Psoas muscle (tissue), 8 donors: ENCODE results near the gene PYGL. TPM values are rescaled to one million over a fixed set of nuclear protein-coding genes. Genes with fewer than 3 reads are reported as not detected.
A peak's percentile ranks its signal among the peaks of the same experiment; 100 is the strongest.

Experiments
- ATAC-seq, 4 donors: fragments of 200-7000 bp; cut with Tn5 transposase; one replicate each; pipeline ENCODE4 v1.9.1; 2020; ENCODE audit warnings: moderate library complexity in 3 of 4, mild to moderate bottlenecking in 2 of 4
- DNase-seq, 2 donors: peaks; one replicate each; pipeline ENCODE4 v3.0.0-alpha.2; 2020
- H3K27ac ChIP-seq: fragments of 200-600 bp; one replicate; pipeline ENCODE4 v1.8.0; 2022
- H3K27me3 ChIP-seq, 3 donors: fragments of 200-600 bp in 1 of 3; one replicate each; pipeline versions ENCODE4 v1.6.1 to v1.8.0; 2013 to 2022; ENCODE audit warnings: low read length in 2 of 3, mild to moderate bottlenecking in 2 of 3, moderate library complexity in 1 of 3; ENCODE audit not compliant: insufficient read depth in 3 of 3
- H3K36me3 ChIP-seq, 2 donors: fragments of 200-600 bp in 1 of 2; one replicate each; pipeline versions ENCODE4 v1.6.1 to v1.8.0; 2013 to 2022; ENCODE audit warnings: low read depth in 1 of 2, mild to moderate bottlenecking in 1 of 2, moderate library complexity in 1 of 2; ENCODE audit not compliant: insufficient read depth in 1 of 2
- H3K4me1 ChIP-seq: fragments of 200-600 bp; one replicate; pipeline ENCODE4 v1.8.0; 2022
- H3K4me3 ChIP-seq: fragments of 200-600 bp; one replicate; pipeline ENCODE4 v1.8.0; 2022; ENCODE audit warnings: mild to moderate bottlenecking
- H3K9me3 ChIP-seq: fragments of 200-600 bp; one replicate; pipeline ENCODE4 v1.8.0; 2022
- WGBS, 3 donors: extraction: QIAGEN DNeasy Blood & Tissue Kit; methylation state at CpG; one replicate each; pipeline versions ENCODE4 v1.1.6 to v1.1.7; 2013; 5-methylcytosine and 5-hydroxymethylcytosine counted together
- intact Hi-C, 2 donors: fragments of 100-400 bp; cut with DNase I; formaldehyde crosslinking; loops; one replicate each; pipeline versions ENCODE4 v1.11.0 to v1.14.2; 2022
- polyA plus RNA-seq, 3 donors: library from polyadenylated mRNA; stranded (reverse); fragments of 200-250 nt; gene quantifications; one replicate each; pipeline ENCODE4 v1.2.3, GENCODE V29; 2013
- total RNA-seq, 4 donors: library from RNA; stranded (reverse); fragmentation: NEBNext Ultra II Directional in 2 of 4; extraction: Animal tissue kit (Norgen Biotek cat#: 25700) in 2 of 4; gene quantifications; one replicate each; pipeline versions ENCODE4 v1.2.1 to v1.2.4, GENCODE V29; 2021 to 2023
- TF ChIP-seq, protein P1 (sequence below): fragments of 200-600 bp; IDR thresholded peaks from one replicate; pipeline ENCODE4 v1.8.0; 2022; ENCODE audit warnings: antibody characterized with exemption
- donor health status: healthy with polysubstance abuse.
- donor health status: DM: no; HTN: no; CAD: no; lungs with moderate emphysema.
- donor health status: Bipolar disorder and iron deficiency.
- donor health status: healthy.
- donor health status: DM: yes; HTN: yes; CAD: no.
- donor health status: DM: no; HTN: no; CAD: no.
- donor health status: DM: no; HTN: no; CAD: no.
- donor health status: DM: yes; HTN: yes; CAD: no.

PYGL gene
- total and polyA plus RNA-seq, 7 donors = 2.3 to 24.7 (median 7.6) TPM

DNA sequence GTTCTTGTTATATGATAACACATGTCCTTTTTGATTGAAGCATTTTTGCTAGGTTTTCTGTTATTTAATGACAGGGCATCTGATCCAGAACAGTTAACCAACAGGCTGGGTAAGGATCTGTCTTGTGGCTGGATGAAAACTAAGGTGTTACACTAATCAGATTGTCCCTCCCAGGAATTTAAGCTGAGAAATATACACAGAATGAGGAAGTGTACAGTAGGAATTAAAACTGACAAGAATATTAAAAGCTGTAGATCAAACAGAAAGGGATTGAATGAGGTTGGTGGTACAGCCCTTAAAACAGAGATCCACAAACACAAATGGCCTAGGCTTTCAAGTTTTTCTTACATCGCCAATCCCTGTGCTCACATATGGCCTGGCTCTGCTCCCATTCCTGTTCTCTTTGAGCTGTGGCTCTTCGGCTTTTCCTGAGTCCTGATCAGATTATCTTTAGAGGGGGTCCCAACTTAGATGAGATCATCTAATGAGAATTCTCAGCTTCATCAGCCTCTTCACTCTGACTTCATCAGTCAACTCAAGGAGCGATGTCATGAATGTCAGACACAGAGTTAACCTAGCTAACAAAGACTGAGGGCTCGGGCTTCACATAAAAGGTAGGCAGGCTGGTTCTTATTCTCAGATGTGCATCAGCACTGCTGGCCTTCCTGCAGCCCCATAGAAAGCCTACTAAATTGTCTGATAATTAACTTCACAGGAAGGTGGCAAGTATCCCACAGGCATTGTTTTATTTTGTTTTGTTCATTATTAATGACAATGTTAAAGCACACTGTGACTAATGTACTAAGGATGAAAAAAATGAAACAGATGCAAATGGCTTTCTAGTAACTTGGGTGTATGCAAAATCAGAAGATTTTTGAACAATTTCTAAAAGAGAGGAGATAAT is 11.4 kb downstream of the PYGL start:
- Histone ChIP-seq H3K4me1 (peaks cover 4% of the 10 kb centered on the region), H3K27ac (no peak overlapping the region), H3K4me3 (no peak overlapping the region), H3K27me3 (no peaks in the 10 kb centered on the region), H3K36me3 (peaks cover 0 to 36% of the 10 kb centered on the region in 2 donors), H3K9me3 (no peaks in the 10 kb centered on the region)
- no peak for DNase-seq
- TF ChIP-seq, protein P1, sequence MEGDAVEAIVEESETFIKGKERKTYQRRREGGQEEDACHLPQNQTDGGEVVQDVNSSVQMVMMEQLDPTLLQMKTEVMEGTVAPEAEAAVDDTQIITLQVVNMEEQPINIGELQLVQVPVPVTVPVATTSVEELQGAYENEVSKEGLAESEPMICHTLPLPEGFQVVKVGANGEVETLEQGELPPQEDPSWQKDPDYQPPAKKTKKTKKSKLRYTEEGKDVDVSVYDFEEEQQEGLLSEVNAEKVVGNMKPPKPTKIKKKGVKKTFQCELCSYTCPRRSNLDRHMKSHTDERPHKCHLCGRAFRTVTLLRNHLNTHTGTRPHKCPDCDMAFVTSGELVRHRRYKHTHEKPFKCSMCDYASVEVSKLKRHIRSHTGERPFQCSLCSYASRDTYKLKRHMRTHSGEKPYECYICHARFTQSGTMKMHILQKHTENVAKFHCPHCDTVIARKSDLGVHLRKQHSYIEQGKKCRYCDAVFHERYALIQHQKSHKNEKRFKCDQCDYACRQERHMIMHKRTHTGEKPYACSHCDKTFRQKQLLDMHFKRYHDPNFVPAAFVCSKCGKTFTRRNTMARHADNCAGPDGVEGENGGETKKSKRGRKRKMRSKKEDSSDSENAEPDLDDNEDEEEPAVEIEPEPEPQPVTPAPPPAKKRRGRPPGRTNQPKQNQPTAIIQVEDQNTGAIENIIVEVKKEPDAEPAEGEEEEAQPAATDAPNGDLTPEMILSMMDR = no peak
- WGBS, 3 donors = 77 to 81% (median 78%) methylated on average over 4 of the region's 4 CpGs
- intact Hi-C loops = no loop called here
- no peak for ATAC-seq

DNA sequence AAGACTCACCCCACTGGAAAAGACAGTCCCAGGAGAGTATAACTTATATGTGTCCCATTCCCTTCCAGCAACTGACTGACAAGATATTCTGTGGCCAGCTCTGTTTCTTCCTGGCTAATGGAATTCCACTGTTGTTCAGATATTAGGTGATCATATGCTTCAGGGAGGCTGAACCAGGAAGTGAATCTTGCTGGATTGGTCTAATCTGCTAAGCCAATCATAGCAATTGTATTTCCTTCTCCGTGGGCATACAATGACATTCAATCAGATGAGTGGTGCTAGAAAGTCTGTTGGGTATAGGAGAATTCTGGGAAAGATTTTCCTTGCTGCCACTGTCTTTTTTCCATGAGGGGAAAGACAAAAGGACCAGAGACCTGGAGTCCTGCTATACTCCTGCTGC is 12.1 kb downstream of the PYGL start:
- intact Hi-C loops = no loop called here
- 57 to 71% (median 69%) methylated on average over 1 of the region's 1 CpG for WGBS, 3 donors

DNA sequence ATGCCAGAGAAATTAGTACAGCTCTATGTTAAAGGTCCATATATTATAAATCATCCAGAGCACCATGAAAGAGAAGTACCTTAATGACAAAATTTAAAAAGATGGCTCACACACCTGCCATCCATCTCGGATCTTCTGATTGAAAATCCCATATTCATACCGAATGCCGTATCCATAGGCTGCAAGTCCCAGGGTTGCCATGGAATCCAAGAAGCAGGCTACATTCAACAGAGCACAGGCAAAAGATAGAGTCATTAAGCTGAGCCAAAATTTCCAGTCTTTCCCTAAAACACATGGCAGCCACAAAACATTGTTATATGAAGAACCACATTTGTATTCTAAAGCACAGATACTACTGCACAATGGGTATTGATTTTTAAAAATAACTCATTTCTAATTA is 12.7 kb downstream of the PYGL start:
- TF ChIP-seq, protein P1 = no peak
- peaks cover 0 to 36% of the 10 kb centered on the region in 2 donors for H3K36me3 ChIP-seq
- H3K4me3 ChIP-seq = no peak overlapping the region
- no peak overlapping the region for H3K27ac ChIP-seq
- H3K4me1 ChIP-seq = peaks cover 4% of the 10 kb centered on the region
- 96% methylated on average over 3 of the region's 3 CpGs for WGBS, 3 donors
- no peak for ATAC-seq
- no peaks in the 10 kb centered on the region for H3K27me3 ChIP-seq
- no peak for DNase-seq
- intact Hi-C loops = no loop called here
- H3K9me3 ChIP-seq = no peaks in the 10 kb centered on the region

More for the DNA sequence above, 12.1 kb downstream of the PYGL start:
- H3K9me3 ChIP-seq = no peaks in the 10 kb centered on the region
- TF ChIP-seq, protein P1 = no peak
- H3K36me3 ChIP-seq = peaks cover 0 to 36% of the 10 kb centered on the region in 2 donors
- no peak for ATAC-seq
- no peaks in the 10 kb centered on the region for H3K27me3 ChIP-seq
- peaks cover 4% of the 10 kb centered on the region for H3K4me1 ChIP-seq
- DNase-seq = no peak
- no peak overlapping the region for H3K27ac ChIP-seq
- no peak overlapping the region for H3K4me3 ChIP-seq

DNA sequence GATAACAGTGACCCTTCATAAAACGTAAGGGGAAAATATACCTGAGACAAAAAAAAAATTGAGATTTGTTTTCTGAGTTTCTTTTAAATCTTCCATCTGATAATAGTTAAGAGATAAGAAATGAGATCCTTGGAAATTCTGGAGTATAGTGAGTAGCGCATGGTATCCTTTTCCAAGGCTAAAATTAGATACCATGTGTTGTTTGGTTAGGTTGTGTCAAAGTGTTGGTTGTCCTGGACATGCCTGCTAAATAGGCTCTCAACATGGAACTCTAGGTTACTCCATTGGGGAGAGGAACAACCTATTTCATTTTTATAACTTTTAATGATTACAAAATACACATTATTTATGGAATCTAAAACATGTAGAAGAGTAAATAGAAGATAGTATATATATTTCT is 14.8 kb downstream of the PYGL start:
- TF ChIP-seq, protein P1 = no peak
- WGBS, 3 donors = 46 to 65% (median 62%) methylated on average over 2 of the region's 2 CpGs
- H3K4me1 ChIP-seq = peaks cover 4% of the 10 kb centered on the region
- DNase-seq = no peak
- H3K27me3 ChIP-seq = no peaks in the 10 kb centered on the region
- H3K9me3 ChIP-seq = no peaks in the 10 kb centered on the region
- H3K27ac ChIP-seq = no peak overlapping the region
- H3K4me3 ChIP-seq = no peak overlapping the region
- ATAC-seq = peak; percentile 61 to 77 (median 73)
- intact Hi-C loops = no loop called here
- peaks cover 0 to 29% of the 10 kb centered on the region in 2 donors for H3K36me3 ChIP-seq
